HG03469 (cell line): ENCODE results near the gene ZNF714.

Experiments
- ATAC-seq: cut with Tn5 transposase; IDR thresholded peaks from one replicate; pipeline ENCODE4 v1.9.1; 2021; ENCODE audit warnings: mild to moderate bottlenecking, moderate library complexity, moderate number of reproducible peaks; ENCODE audit not compliant: unreplicated experiment

ZNF714 gene

DNA sequence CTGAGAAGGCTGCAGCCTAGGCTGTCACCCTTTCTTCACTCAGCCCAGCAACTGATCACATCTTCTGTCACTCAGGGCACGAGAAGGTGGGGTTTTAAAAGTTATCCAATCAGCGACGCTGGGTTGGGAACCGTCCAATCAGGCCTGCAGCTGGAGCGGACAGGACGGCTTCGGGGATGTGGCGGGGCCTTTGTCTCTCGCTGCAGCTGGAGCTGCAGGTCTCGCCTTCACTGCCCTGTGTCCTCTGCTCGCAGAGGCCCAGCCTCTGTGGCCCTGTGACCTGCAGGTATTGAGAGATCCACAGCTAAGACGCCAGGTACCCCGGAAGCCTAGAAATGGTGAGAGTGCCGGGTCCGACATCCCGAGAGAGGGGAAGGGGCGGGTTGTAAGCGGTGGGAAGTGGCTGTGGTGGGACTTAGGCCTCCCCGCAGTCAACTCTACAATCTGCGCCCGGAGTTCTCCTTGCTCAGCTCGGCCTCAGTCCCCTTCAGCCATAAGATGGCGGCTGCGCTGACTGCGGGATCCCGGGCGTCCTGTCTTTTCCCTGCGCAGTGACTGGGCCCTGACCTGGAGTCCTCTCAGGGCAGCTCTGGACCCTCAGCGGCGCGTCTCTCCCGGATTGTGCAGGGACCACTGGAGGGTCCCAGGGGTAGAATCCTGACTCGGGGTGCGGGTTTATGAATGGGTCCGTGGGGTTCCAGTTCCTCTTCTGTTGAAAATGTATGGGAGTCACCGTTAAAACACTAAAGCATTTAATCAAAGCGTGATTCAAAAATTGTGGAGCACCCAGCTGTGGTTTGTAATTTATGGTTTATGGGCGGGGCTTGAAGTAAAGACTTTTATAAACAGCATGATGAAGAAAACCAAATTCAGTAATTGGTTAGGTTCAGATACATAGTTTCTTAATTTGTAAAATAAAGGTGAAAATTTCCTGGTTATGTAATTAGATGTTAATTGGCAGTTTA is at the start of gene ZNF714:
Gene ZNF714 (plus strand): TSS at position 193 of the 965 bp plus-strand sequence. CDS start 16,066 bp downstream, outside the sequence.
- ATAC-seq = peak; percentile 94

DNA sequence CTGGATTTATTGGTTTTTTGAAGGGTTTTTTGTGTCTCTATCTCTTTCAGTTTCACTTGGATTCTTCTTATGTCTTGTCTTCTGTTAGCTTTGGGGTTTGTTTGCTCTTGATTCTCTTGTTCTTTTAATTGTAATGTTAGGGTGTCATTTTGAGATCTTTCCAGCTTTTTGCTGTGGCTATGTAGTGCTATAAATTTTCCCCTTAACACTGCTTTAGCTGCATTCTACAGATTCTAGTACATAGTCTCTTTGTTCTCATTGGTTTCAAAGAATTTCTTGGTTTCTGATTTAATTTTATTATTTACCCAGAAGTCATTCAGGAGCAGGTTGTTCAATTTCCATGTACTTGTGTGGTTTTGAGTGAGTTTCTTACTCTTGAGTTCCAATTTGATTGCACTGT is 37.0 kb upstream of the ZNF714 start:
- ATAC-seq = no peak

DNA sequence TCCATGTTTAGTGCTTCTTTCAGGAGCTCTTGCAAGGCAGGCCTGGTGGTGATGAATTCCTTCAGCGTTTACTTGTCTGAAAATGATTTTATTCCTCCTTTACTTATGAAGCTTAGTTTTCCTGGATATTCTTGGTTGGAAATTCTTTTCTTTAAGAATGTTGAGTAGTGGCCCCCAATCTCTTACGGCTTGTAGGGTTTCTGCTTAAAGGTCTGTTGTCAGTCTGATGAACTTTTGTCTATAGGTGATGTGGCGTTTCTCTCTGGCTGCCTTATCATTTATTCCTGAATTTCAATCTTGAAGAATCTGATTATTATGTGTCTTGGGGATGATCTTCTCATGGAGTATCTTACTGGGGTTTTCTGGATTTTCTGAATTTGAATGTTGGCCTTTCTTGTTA is 35.5 kb upstream of the ZNF714 start:
- no peak for ATAC-seq

DNA sequence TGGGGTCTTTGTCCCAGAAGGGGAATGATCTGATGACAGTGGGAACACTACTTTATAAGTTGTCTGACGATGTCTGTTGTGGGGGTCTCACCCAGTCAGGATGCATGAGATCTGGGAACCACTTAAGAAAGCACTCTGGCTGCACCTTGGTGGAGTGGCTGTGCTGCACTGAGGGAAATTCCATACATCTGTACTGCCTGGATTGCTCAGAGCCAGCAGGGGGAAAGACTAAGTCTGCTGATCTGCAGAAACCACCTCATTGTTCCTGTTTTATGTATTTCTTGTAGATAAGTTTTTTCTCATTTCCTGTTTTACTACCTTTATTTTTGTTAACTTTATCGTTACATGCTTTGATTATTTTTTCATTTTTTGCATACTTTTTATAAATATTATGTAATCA is 34.3 kb upstream of the ZNF714 start:
- ATAC-seq = no peak

DNA sequence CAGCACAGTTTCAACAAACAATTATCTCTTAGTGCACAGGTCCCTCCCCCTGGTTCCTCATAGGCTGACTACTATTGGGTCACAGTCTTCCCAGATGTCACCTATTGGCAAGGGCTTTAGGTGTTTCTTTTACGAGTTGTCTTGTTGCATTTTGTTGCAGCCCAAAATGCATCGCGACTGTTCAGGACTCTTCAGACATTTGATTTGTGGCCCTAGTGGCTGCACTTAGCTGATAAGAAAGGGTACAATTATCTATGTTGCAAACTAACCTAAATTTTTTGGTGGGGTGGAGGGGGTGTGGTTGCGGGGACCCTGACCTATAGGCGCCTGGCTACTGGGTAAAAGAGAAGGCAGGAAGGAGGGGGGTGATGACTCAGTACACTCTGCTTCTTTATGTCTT is 29.1 kb upstream of the ZNF714 start:
- ATAC-seq = no peak

DNA sequence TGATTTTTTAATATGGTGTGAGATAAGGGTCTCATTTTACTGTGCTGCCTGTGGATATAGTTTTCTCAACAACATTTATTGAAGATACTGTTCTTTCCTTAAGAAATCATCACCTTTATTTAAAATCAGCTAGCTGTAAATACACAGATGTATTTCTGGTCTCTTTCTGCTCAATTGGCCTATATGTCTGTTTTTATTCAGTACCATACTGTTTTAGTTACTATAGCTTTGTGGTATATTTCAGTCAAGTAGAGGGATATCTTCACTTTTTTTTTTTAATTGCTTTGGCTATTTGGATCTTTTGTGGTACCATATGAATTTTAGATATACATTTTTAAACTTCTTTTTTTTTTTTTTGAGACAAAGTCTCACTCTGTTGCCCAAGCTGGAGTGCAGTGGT is 16.7 kb upstream of the ZNF714 start:
- no peak for ATAC-seq

DNA sequence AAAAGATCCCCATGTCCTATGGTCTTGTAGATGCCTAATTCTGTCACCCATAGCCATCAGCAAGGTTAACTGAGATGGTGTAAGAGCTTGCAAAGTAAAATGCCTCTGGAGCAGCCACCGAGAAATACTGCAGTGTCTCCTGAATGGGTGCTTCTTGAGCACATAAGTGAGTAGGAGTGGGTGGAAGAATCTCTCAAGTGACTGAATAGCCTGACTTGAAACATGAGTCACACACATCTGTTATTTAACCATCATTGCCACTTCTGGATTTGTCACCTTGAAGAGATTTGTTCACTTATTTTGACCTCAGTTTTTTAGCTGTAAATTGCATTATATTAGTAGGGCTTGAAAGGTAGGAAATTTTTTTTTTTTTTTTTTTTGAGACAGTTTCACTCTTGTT is 2.3 kb downstream of the ZNF714 start:
- no peak for ATAC-seq

DNA sequence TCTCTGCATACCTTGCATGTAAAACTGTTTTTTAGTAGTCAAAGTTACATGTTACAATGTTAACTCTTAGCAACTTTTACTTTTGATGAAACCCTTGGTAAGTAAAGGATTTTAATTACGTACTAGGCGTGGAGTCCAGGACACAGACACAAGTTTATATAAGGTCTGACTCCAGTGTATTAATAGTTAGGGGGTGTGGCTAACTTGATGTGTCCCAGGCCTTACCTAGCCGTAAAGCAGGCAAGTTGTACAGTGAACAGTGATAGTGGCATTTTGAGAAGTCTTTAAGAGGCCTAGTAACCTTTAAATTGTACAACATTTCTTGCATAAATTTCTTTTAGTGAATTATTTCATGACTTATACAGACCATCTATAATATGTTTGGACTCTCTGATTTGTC is 5.9 kb downstream of the ZNF714 start:
- no peak for ATAC-seq

DNA sequence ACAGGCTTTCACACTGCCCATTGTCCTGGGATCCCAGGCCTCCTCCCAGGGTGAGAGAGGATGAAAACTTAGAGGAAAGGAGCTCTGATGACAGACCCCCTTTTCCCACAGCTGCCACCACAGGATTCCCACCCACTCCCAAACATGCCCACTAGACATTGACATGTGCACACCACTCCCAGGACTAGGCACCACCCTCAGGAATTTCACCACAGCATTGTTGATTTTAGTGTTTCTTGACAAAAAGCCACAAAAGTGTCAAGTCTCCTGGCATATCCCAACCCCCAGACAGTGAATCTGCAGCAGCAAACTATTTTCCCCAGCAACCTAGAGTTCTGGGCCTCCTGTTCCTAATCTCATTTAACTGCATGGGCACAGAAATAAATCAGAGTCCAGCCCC is 10.1 kb downstream of the ZNF714 start:
- no peak for ATAC-seq

DNA sequence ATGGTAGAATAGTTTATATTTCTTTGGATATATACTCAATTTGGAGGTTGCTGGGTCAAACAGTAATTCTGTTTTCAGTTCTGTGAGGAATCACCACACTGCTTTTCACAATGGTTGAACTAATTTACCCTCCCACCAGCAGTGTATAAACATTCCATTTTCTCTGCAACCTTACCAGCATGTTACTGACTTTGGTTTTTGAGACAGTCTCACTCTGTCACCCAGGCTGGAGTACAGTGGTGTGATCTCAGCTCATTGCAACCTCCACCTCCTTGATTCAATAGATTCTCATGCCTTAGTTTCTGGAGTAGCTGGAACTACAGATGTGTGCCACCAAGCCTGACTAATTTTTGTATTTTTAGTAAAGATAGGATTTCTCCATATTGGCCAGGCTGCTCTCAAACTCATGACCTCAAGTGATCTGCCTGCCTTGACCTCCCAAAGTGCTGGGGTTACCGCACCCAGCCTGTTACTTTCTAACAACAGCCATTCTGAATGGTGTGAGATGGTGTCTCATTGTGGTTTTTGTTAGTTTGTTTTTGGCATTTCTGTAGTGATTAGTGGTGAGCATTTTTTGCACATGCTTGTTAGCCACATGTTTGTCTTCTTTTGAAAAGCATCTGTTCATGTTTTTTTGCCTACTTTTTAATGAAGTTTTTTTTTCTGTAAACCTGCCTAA is 12.5 kb downstream of the ZNF714 start:
- no peak for ATAC-seq

DNA sequence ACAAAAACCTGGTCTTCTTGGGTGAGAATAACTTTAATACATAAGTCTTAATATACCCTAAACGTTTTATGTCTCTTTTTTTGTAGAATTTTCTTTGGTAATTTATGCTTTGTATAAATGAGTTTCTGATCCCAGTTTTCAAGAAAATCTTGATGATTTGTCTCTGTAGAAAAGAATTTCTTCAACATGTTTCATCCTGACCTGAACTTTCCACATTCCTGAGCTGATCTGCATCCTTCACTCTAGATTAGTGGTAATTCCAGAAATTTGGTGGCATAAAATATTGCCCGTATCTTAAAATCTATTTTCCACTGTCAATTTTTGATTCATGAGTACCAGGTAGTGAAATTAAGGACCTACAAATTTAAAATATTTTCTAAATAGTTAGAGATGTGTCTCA is 16.3 kb downstream of the ZNF714 start:
- ATAC-seq = no peak

DNA sequence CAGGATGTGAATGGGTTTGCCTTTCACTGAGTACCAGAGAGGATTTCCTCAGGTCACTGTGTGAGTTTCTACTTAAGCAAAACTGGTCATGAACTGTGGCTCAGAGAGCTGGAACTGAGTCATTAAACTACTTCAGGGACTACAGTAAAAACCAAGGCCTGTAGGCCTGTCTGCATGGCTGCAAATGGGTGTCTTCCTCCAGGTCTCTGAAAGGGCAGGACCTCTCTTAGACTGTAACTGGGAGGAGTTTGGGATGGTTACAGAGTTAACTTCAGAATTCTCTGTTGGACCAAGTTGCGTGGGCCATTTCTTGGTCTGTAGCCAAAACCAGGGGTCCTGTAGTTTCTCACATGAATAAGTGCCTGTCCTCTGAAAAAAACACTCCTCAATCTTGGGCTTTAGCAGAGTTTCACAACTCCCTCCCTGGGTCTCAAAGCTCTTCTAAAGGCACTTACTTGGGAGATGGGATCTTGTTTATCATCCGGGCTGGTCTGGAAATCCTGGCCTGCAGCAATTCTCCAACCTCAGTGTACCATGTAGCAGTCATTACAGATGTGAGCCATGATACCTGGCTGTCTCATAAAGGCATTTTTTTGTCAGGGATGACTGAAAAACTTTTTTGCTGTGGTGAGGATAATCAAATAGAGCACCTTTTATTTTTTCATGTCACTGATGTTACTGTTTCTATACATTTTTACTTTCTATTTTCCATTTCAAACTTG is 19.7 kb downstream of the ZNF714 start:
- no peak for ATAC-seq

DNA sequence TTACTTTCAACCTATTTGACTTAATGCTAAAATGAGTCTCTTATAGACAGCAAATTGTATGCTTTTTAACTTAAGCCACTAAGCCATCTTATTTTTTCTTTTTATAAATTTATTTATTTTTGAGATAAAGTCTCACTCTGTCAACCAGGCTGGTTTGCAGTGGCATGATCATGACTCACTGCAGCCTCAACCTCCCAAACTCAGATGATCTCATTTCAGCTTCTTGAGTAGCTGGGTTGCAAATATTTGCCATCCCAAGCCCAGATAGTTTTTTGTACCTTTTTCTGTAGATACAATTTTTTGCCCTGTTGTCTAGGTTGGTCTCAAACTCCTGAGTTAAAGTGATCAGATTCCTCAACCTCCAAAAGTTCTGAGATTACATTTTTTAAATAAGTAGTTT is 27.1 kb downstream of the ZNF714 start:
- no peak for ATAC-seq

DNA sequence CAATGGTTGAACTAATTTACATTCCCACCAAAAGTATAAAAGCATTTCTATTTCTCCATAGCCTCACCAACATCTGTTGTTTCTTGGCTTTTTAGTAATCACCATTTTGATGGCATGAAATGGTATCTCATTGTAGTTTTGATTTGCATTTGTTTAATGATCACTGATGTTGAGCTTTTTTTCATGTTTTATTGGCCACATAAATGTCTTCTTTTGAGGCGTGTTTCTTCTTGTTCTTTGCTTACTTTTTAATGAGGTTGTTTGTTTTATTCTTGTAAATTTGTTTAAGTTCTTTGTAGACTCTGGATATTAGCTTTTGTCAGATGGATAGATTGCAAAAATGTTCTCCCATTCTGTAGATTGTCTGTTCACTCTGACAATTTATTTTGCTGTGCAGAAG is 28.2 kb downstream of the ZNF714 start:
- ATAC-seq = no peak

DNA sequence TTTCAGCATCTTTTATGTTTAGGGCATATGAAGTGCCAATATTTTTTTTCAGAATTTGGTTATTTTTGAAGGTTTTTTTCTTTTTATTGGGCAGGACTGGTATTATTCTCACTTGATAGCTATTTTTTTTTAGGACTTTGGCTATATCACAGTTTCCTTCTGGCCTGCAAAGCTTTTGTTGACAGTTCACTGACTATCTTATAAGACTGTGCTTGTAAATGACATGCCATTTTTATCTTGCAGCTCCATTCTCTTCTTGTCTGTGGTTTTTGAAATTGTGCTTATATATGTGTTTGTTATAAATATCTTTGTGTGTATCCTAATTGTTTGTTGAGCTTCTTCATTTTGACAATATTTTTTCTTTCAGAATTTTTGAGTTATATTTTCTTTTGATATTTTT is 33.4 kb downstream of the ZNF714 start:
- ATAC-seq = no peak

DNA sequence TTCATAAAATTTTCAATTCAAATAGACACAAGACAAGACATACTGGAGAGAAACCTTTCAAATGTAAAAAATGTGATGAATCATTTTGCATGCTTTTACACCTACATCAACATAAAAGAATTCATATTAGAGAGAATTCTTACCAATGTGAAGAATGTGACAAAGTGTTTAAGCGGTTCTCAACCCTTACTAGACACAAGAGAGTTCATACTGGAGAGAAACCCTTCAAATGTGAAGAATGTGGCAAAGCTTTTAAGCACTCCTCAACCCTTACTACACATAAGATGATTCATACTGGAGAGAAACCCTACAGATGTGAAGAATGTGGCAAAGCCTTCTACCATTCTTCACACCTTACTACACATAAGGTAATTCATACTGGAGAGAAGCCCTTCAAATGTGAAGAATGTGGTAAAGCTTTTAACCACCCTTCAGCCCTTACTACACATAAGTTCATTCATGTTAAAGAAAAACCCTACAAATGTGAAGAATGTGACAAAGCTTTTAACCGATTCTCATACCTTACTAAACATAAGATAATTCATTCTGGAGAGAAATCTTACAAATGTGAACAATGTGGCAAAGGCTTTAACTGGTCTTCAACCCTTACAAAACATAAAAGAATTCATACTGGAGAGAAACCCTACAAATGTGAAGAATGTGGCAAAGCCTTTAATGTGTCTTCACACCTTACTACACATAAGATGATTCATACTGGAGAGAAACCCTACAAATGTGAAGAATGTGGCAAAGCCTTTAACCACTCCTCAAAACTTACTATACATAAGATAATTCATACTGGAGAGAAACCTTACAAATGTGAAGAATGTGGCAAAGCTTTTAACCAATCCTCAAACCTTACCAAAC is 35.3 kb downstream of the ZNF714 start:
- ATAC-seq = no peak

DNA sequence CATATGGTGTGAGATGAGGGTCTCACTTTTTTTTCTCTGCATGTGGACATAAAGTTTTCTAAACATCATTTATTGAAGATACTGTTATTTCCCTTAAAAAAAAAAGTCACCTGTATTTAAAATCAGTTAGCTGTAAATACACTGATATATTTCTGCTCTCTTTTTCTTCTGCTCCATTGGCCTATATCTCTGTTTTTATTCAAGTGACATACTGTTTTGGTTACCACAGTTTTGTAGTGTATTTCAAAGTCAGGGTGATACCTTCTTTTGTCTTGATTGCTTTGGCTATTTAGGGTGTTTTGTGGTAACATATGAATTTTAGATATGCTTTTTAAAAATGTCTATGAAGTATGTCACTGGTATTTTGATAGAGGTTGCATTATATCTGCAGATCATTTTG is 44.1 kb downstream of the ZNF714 start:
- no peak for ATAC-seq

DNA sequence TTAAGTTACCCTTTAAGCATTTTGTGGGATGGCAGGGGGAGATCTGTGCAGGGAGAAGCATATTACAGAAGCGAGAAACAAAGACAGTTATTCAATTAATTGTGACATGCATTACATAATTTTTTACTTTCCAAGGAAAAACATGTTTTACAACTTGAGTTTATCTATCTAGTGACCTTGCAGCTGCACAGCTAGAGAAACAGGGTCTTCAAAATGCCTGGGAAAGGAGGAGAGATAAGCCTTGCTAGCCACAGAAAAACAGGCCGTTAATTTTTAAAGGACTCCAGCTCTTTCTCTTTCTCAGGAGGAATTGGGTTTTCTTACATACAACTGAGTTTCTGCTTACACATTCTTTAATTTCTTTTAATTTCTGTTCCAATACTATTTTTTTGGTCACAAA is 45.0 kb downstream of the ZNF714 start:
- ATAC-seq = no peak

DNA sequence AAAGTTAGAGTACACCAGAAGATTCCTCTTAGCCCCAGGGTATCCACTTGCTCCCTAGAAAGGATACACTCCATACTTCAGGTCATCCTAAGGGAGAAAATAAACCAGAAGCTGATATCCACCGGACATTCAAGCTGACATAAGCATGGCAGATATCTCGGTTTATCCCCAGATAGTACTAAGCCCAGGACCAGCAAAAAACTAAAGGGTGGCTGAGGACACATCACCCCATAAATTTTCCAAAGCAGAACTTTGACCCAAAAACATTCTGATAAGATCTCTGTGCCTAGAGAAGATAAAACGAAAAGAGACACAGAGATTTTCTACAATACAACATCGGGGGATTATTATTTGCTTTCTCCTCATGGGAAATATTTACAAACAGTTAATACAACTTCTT is 45.9 kb downstream of the ZNF714 start:
- ATAC-seq = no peak

DNA sequence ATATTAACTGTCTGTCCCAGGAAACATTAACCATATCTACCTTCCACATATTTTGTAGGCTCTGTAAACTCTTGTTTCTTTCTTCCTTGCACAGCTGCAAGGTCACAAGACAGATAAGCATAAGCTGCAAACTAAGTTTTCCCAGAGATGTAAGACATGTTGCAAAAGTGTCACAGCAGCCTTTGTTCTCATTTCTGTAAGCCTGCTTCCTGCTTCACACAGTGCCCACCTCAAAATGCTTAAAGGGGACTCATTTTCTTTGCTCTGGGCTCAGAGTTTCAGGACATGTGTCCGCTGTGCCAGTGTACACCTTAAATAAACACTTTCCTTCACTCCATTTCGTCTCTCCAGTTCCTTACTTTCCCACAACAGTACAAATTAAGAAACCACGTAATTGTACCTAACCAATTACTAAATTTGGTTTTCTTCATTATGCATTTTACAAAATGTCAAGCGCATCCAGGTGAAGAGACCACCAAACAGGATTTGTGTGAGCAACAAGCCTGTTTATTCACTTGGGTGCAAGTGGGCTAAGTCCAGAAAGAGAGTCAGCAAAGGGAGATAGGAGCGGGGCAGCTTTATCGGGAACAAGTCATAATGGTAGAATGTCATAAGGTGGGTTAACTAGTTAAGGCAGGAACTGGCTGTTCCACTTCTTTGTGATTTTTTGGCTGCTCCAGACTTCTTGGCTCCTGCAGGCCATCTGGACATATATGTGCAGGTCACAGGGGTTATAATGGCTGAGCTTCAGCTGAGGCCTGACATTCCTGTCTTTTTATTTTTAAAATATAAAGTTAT is 47.1 kb downstream of the ZNF714 start:
- no peak for ATAC-seq
